ENCODE measurements around the gene DHX34.

DNA sequence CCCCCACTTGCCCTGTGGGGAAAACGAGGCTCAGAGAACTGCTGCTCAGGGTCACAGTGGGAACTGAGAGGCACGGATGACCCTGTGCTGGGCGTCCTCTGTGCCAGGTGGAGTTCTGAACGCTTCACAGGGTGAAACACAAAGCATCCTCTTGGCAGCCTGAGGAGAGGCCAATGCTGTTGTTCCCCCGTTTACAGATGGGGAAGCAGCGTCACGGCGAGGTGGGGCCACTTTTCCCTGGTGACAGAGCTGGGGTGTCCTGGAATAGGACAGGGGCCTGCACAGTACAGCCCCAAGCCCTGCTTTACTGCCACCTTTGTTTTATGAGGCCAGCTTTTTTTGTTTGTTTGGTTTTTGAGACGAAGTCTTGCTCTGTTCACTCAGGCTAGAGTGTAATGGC lies 22.1 kb downstream of the DHX34 start:
- no peak for TF ChIP-seq CTCF (IDR thresholded peaks at IDR 0.05)
- no peak for TF ChIP-seq POLR2A (IDR thresholded peaks at IDR 0.05)

Data from sigmoid colon (tissue), 3 donors.